K562 (cell line): ENCODE results near the gene CSNK1G2. TPM values are rescaled to one million over a fixed set of nuclear protein-coding genes. Genes with fewer than 3 reads are reported as not detected.

Experiments
- ATAC-seq: fragments of 200-7000 bp; cut with Tn5 transposase; 3 replicates; pipeline ENCODE4 v1.9.1; 2020; ENCODE audit warnings: moderate library complexity
- BruUV-seq: library from RNA; stranded (reverse); fragments of 400-500 nt; replicated peaks from 2 replicates; lab custom pipeline; 2021; lab: Mats Ljungman, UMichigan
- CTCF ChIA-PET: fragments of 300-600 bp; formaldehyde crosslinking; extraction: SDS; loops from one replicate; lab custom pipeline; 2021; ENCODE audit warnings: low intra/inter-chr PET ratio; lab: Yijun Ruan, JAX
- POLR2A ChIA-PET: fragments of 300-600, 350-650 bp; sonication (Branson Sonifier 250); formaldehyde crosslinking; extraction: SDS; loops from one replicate; lab custom pipeline; 2021; ENCODE audit warnings: antibody characterized with exemption, inconsistent platforms; lab: Yijun Ruan, JAX
- DNase-seq, 4 experiments: peaks; one replicate each; pipeline versions ENCODE4 v3.0.0 to v3.0.0-alpha.2; 2011 to 2018; ENCODE audit warnings: low spot score in 3 of 4, mixed read lengths in 3 of 4; ENCODE audit errors: extremely low read depth in 1 of 4
- FAIRE-seq: peaks from 2 replicates; lab custom pipeline; 2011; peaks lifted over from hg19 to GRCh38; lab: Jason Lieb, UNC
- H2AFZ ChIP-seq: 2 replicates; pipeline ENCODE4 v1.6.0; 2011; ENCODE audit warnings: low read depth, low read length, control low read depth, inconsistent platforms
- H3K27ac ChIP-seq: fragments of 200-600 bp; 3 replicates; pipeline ENCODE4 v1.8.0; 2011; ENCODE audit warnings: low read depth, mild to moderate bottlenecking, control low read depth, inconsistent platforms, low read length, moderate library complexity, mixed read lengths; ENCODE audit errors: extremely low read depth
- H3K27me3 ChIP-seq, 2 experiments: fragments of 300-600 bp in 1 of 2; 2 replicates in 1 of 2; 3 replicates in 1 of 2; pipeline versions ENCODE4 v1.6.0 to v1.8.0; 2011; ENCODE audit warnings: inconsistent platforms in 2 of 2, low read length in 2 of 2, mild to moderate bottlenecking in 1 of 2, mixed read lengths in 1 of 2, moderate library complexity in 1 of 2; ENCODE audit not compliant: control insufficient read depth in 2 of 2, insufficient read depth in 2 of 2
- H3K36me3 ChIP-seq: fragments of 300-600 bp; 3 replicates; pipeline ENCODE4 v1.8.0; 2011; ENCODE audit warnings: mild to moderate bottlenecking, low read length, inconsistent platforms; ENCODE audit not compliant: control insufficient read depth, insufficient read depth
- H3K4me1 ChIP-seq, 2 experiments: fragments of 200-600 bp in 1 of 2; replicated peaks in 1 of 2; 2 replicates in 1 of 2; 3 replicates in 1 of 2; pipeline versions ENCODE4 v1.5.1 to v1.8.0; 2011; ENCODE audit warnings: inconsistent platforms in 2 of 2, low read length in 2 of 2, mild to moderate bottlenecking in 1 of 2, mixed read lengths in 1 of 2, moderate library complexity in 1 of 2; ENCODE audit not compliant: control insufficient read depth in 2 of 2, insufficient read depth in 2 of 2
- H3K4me2 ChIP-seq: 2 replicates; pipeline ENCODE4 v1.6.1; 2011; ENCODE audit warnings: low read length, control low read depth, inconsistent platforms, mixed read lengths; ENCODE audit not compliant: insufficient read depth
- H3K4me3 ChIP-seq: fragments of 200-600 bp; sonication (generic), shearing (Covaris generic); 2 replicates; pipeline ENCODE4 v1.5.1; 2016; ENCODE audit warnings: control low read depth, inconsistent platforms
- H3K79me2 ChIP-seq: fragments of 200-600 bp; 3 replicates; pipeline ENCODE4 v1.8.0; 2011; ENCODE audit warnings: low read length, inconsistent platforms; ENCODE audit not compliant: control insufficient read depth, insufficient read depth
- H3K9ac ChIP-seq, 2 experiments: 2 replicates each; pipeline versions ENCODE4 v1.6.0 to v1.6.1; 2011; ENCODE audit warnings: low read depth in 2 of 2, low read length in 2 of 2, control low read depth in 1 of 2, inconsistent platforms in 1 of 2, mild to moderate bottlenecking in 1 of 2, mixed read lengths in 1 of 2; ENCODE audit not compliant: insufficient read depth in 1 of 2
- H3K9me1 ChIP-seq: one replicate; pipeline ENCODE4 v1.6.0; 2011; ENCODE audit warnings: inconsistent platforms, mild to moderate bottlenecking, low read length, moderate library complexity; ENCODE audit not compliant: control insufficient read depth, insufficient read depth
- H3K9me3 ChIP-seq: replicated peaks from 2 replicates; pipeline ENCODE4 v1.5.1; 2011; ENCODE audit warnings: low read depth, low read length, inconsistent platforms; ENCODE audit not compliant: control insufficient read depth, insufficient read depth
- H4K20me1 ChIP-seq: replicated peaks from 2 replicates; pipeline ENCODE4 v1.6.1; 2011; ENCODE audit warnings: low read length, inconsistent platforms, mixed read lengths; ENCODE audit not compliant: control insufficient read depth, insufficient read depth
- POLR2G ChIP-seq: fragments of 200-400 bp; formaldehyde crosslinking; IDR thresholded peaks from 2 replicates; pipeline ENCODE4 v1.6.1; 2017; ENCODE audit warnings: low read depth, mild to moderate bottlenecking, antibody characterized with exemption, low read length, moderate library complexity
- SMARCC2 ChIP-seq: fragments of 450-650 bp; IDR thresholded peaks from 2 replicates; pipeline ENCODE4 v1.6.1; 2017; ENCODE audit warnings: antibody characterized with exemption, moderate library complexity, mild to moderate bottlenecking, low read depth
- WGBS: fragments of 100-300 bp; shearing (Covaris generic); methylation state at CpG from one replicate; pipeline ENCODE4 v1.1.6; 2016; ENCODE audit warnings: low coverage, mixed read lengths; ENCODE audit not compliant: insufficient coverage; ENCODE audit errors: missing lambda C conversion rate; 5-methylcytosine and 5-hydroxymethylcytosine counted together
- in situ Hi-C: fragments of 300-500 bp; cut with MboI; formaldehyde crosslinking; loops from 4 replicates; pipeline ENCODE4 v1.15.0; 2018; ENCODE audit warnings: inconsistent platforms, mixed read lengths
- intact Hi-C: fragments of 100-400 bp; cut with micrococcal nuclease; formaldehyde crosslinking; loops from 2 replicates; pipeline ENCODE4 v1.14.2; 2022
- polyA plus RNA-seq, 8 experiments: library from polyadenylated mRNA; depleted of rRNA in 4 of 8; stranded (reverse) in 5 of 8; unstranded in 3 of 8; fragments of >200 nt; fragmentation: Nextera tagmentation in 2 of 8; fragmentation: Illumina TruSeq in 1 of 8; extraction: Ambion mirVana in 2 of 8; extraction: Trizol in 1 of 8; gene quantifications; 2 replicates each; pipeline versions ENCODE4 v1.2.1 to v1.2.3, GENCODE V29; 2011 to 2014; ENCODE audit warnings: inconsistent platforms in 1 of 8, missing spikeins in 1 of 8
- total RNA-seq, 7 experiments: library from RNA; depleted of rRNA in 6 of 7; stranded (reverse); fragments of >200 nt in 6 of 7; fragmentation: Illumina TruSeq in 2 of 7; extraction: Trizol in 2 of 7; gene quantifications; 2 replicates each; pipeline versions ENCODE4 v1.2.1 to v1.2.3, GENCODE V29; 2011 to 2021; ENCODE audit warnings: low replicate concordance in 1 of 7

The CSNK1G2 gene
- total and polyA plus RNA-seq, 9 of the 15 experiments (the other 6 are each of a cell fraction or from before 2014, with no cell fraction given): 0.48 to 119 (median 49.5) TPM

GRCh38 chr19:1991018-1991913 lies 50.3 kb downstream of the CSNK1G2 start:
- Histone ChIP-seq H3K9me3 (no peaks in the 10 kb centered on the region), H3K27me3 (no peaks in the 10 kb centered on the region), H4K20me1 (no peaks in the 10 kb centered on the region; the same call in 1 of the 2 replicates), H3K27ac (no peak overlapping the region), H3K36me3 (peaks cover 11% of the 10 kb centered on the region; the same call in 1 of the 3 replicates), H3K9me1 (no peaks in the 10 kb centered on the region), H3K4me3 (no peak overlapping the region), H3K9ac (no peak overlapping the region), H3K79me2 (no peaks in the 10 kb centered on the region)
- WGBS: 71% methylated on average over 20 of the region's 30 CpGs
- DNase-seq: no peak
- FAIRE-seq: no peak
- BruUV-seq: no TSS peak
- TF ChIP-seq SMARCC2 (no peak), POLR2G (peak; percentile 60; the same call in 1 of the 2 replicates)
- TF ChIP-seq, all 486 proteins: peak for 1
- H3K4me2 ChIP-seq: no peak overlapping the region
- intact Hi-C loops (no loop called here), in situ Hi-C loops (no loop called here)
- ChIA-PET POLR2A (interaction anchor here (0.7 to 1.1 kb wide), 5 partner anchors 15 to 337 kb away, joined by 3 to 4 read pairs (median 3); no protein-coding TSS in a partner anchor), CTCF (interaction anchor here (1.1 kb wide), 1 partner anchor 62 kb away, joined by 3 read pairs; no protein-coding TSS in a partner anchor)
- ATAC-seq: no peak
- peaks cover 0 to 45% of the 10 kb centered on the region in 2 experiments; a peak in 3 of 5 replicates for H3K4me1 ChIP-seq
- no peak overlapping the region for H2AFZ ChIP-seq
